ENCODE data around the gene TMEM30A.

TMEM30A gene

GRCh38 chr6:75261299-75261698 is 23.3 kb downstream of the TMEM30A start:
- no peak for DNase-seq

GRCh38 chr6:75257343-75258087 is 27.1 kb downstream of the TMEM30A start:
- no peak for DNase-seq

- DNase-seq: no peak
These were observed 34.0 kb downstream of the TMEM30A start for GRCh38 chr6:75250552-75250951.

GRCh38 chr6:75249837-75250236 is 34.8 kb downstream of the TMEM30A start:
- DNase-seq: no peak

GRCh38 chr6:75246386-75246785 is 38.2 kb downstream of the TMEM30A start:
- no peak for DNase-seq

- DNase-seq: no peak
These were observed 40.5 kb downstream of the TMEM30A start for GRCh38 chr6:75244063-75244584.

GRCh38 chr6:75243333-75244062 is 41.1 kb downstream of the TMEM30A start, which contains the start of gene COX7A2:
TSS of gene COX7A2 (minus strand) at chr6:75243801. CDS start at chr6:75243734, 67 bp downstream.
- DNase-seq: peak; percentile 69 to 87 (median 81)

- no peak for DNase-seq
These were observed 48.0 kb downstream of the TMEM30A start for GRCh38 chr6:75236630-75237029.

- DNase-seq: no peak
These were observed 49.3 kb downstream of the TMEM30A start for GRCh38 chr6:75235271-75235670.

- DNase-seq: no peak
These were observed 50.3 kb downstream of the TMEM30A start for GRCh38 chr6:75234126-75234865.

GRCh38 chr6:75233092-75233615 is 51.4 kb downstream of the TMEM30A start:
- no peak for DNase-seq

- no peak for DNase-seq
These were observed 53.9 kb downstream of the TMEM30A start for GRCh38 chr6:75230484-75231325.

- DNase-seq: no peak
These were observed 60.2 kb downstream of the TMEM30A start for GRCh38 chr6:75224303-75224926.

- no peak for DNase-seq
These were observed 61.2 kb downstream of the TMEM30A start for GRCh38 chr6:75223428-75223827.

- DNase-seq: no peak
These were observed 62.3 kb downstream of the TMEM30A start for GRCh38 chr6:75222261-75222660.

- no peak for DNase-seq
These were observed 63.5 kb downstream of the TMEM30A start for GRCh38 chr6:75221116-75221515.

- DNase-seq: no peak
These were observed 64.2 kb downstream of the TMEM30A start for GRCh38 chr6:75220357-75220756.

- no peak for DNase-seq
These were observed 65.3 kb downstream of the TMEM30A start for GRCh38 chr6:75219263-75219662.

GRCh38 chr6:75217193-75217592 is 67.4 kb downstream of the TMEM30A start:
- DNase-seq: no peak

GRCh38 chr6:75215291-75215690 is 69.3 kb downstream of the TMEM30A start:
- DNase-seq: no peak

- DNase-seq: no peak
These were observed 70.9 kb downstream of the TMEM30A start for GRCh38 chr6:75213732-75214131.

GRCh38 chr6:75213112-75213511 is 71.5 kb downstream of the TMEM30A start:
- DNase-seq: no peak

All from stimulated activated naive CD4-positive, alpha-beta T cell (primary cell).